Hepatocyte (in vitro differentiated cells): ENCODE measurements around the gene RAP1GAP2. TPM values are rescaled to one million over a fixed set of nuclear protein-coding genes. Genes with fewer than 3 reads are reported as not detected.
A peak's percentile ranks its signal among the peaks of the same experiment; 100 is the strongest.

Source experiments
- DNase-seq: peaks from one replicate; pipeline ENCODE4 v3.0.0-alpha.2; 2016; ENCODE audit warnings: low spot score
- H2AFZ ChIP-seq: fragments of 200-600 bp; sonication (generic); 2 replicates; pipeline ENCODE4 v1.6.0; 2016; ENCODE audit warnings: antibody characterized with exemption, mild to moderate bottlenecking
- H3K27ac ChIP-seq: fragments of 200-600 bp; sonication (generic); 2 replicates; pipeline ENCODE4 v1.5.1; 2016; ENCODE audit warnings: mild to moderate bottlenecking
- H3K27me3 ChIP-seq: fragments of 200-600 bp; sonication (generic); 2 replicates; pipeline ENCODE4 v1.6.1; 2016
- H3K36me3 ChIP-seq: fragments of 200-600 bp; sonication (generic); replicated peaks from 2 replicates; pipeline ENCODE4 v1.5.1; 2016; ENCODE audit warnings: low read depth; ENCODE audit not compliant: insufficient read depth
- H3K4me1 ChIP-seq: fragments of 200-600 bp; sonication (generic); 2 replicates; pipeline ENCODE4 v1.5.1; 2016; ENCODE audit warnings: mild to moderate bottlenecking, moderate library complexity; ENCODE audit not compliant: insufficient read depth
- H3K4me2 ChIP-seq: fragments of 200-600 bp; sonication (generic); 2 replicates; pipeline ENCODE4 v1.6.0; 2016
- H3K4me3 ChIP-seq: fragments of 200-600 bp; sonication (generic); 2 replicates; pipeline ENCODE4 v1.5.1; 2016; ENCODE audit warnings: mild to moderate bottlenecking
- H3K79me2 ChIP-seq: fragments of 200-600 bp; sonication (generic); 2 replicates; pipeline ENCODE4 v1.6.0; 2017; ENCODE audit warnings: mild to moderate bottlenecking
- H3K9me2 ChIP-seq: fragments of 200-600 bp; sonication (generic); replicated peaks from 2 replicates; pipeline ENCODE4 v1.6.0; 2017; ENCODE audit warnings: mild to moderate bottlenecking; ENCODE audit not compliant: insufficient read depth
- H3K9me3 ChIP-seq: fragments of 200-600 bp; sonication (generic); 2 replicates; pipeline ENCODE4 v1.5.1; 2016; ENCODE audit warnings: low read depth, mild to moderate bottlenecking
- H4K20me1 ChIP-seq: fragments of 200-600 bp; sonication (generic); 2 replicates; pipeline ENCODE4 v1.6.0; 2016; ENCODE audit warnings: mild to moderate bottlenecking; ENCODE audit not compliant: insufficient read depth, poor library complexity, severe bottlenecking
- CTCF ChIP-seq: fragments of 200-600 bp; sonication (generic); IDR thresholded peaks from 2 replicates; pipeline ENCODE4 v1.5.1; 2016; ENCODE audit warnings: antibody characterized with exemption, mild to moderate bottlenecking; ENCODE audit not compliant: poor library complexity
- EZH2 ChIP-seq: fragments of 200-600 bp; sonication (generic); IDR thresholded peaks from 2 replicates; pipeline ENCODE4 v1.6.1; 2016; ENCODE audit warnings: antibody characterized with exemption, mild to moderate bottlenecking, borderline replicate concordance
- EZH2phosphoT487 ChIP-seq: fragments of 200-600 bp; sonication (generic); IDR thresholded peaks from one replicate; pipeline ENCODE4 v1.6.1; 2018; ENCODE audit warnings: antibody characterized with exemption, mild to moderate bottlenecking, low read depth, moderate library complexity; ENCODE audit not compliant: unreplicated experiment, severe bottlenecking
- WGBS: methylation state at CpG from one replicate; pipeline ENCODE4 v1.1.6; 2016; ENCODE audit warnings: low lambda C conversion rate; ENCODE audit errors: missing lambda C conversion rate; 5-methylcytosine and 5-hydroxymethylcytosine counted together
- polyA plus RNA-seq: library from polyadenylated mRNA; unstranded; fragments of >200 nt; fragmentation: Nextera tagmentation; extraction: Ambion mirVana; gene quantifications from 2 replicates; pipeline ENCODE4 v1.2.1, GENCODE V29; 2016
- total RNA-seq: library from RNA; depleted of rRNA; stranded (reverse); fragments of >200 nt; gene quantifications from 2 replicates; pipeline ENCODE4 v1.2.3, GENCODE V29; 2014

The RAP1GAP2 gene
- total and polyA plus RNA-seq, 2 experiments from 2014 or later, result 3.0 to 10.0 TPM

GRCh38 chr17:2965621-2966595 lies 169.7 kb downstream of the RAP1GAP2 start:
- no peak overlapping the region for H3K4me2 ChIP-seq
- H3K79me2 ChIP-seq, result no peaks in the 10 kb centered on the region
- peaks cover 21% of the 10 kb centered on the region for H3K4me1 ChIP-seq
- no peak overlapping the region for H2AFZ ChIP-seq
- peak; percentile 56 for DNase-seq
- H3K27me3 ChIP-seq, result no peaks in the 10 kb centered on the region
- H3K27ac ChIP-seq, result peak overlapping the region; percentile 44
- H3K36me3 ChIP-seq, result no peaks in the 10 kb centered on the region
- no peaks in the 10 kb centered on the region for H4K20me1 ChIP-seq
- H3K4me3 ChIP-seq, result no peak overlapping the region
- TF ChIP-seq EZH2, result no peak
- TF ChIP-seq EZH2phosphoT487, result no peak
- no peaks in the 10 kb centered on the region for H3K9me2 ChIP-seq
- 74% methylated on average over 14 of the region's 14 CpGs for WGBS
- no peaks in the 10 kb centered on the region for H3K9me3 ChIP-seq

GRCh38 chr17:2967515-2967914 lies 171.3 kb downstream of the RAP1GAP2 start:
- Histone ChIP-seq H3K27ac (peak overlapping the region; percentile 39), H3K79me2 (no peaks in the 10 kb centered on the region), H3K27me3 (no peaks in the 10 kb centered on the region), H3K36me3 (no peaks in the 10 kb centered on the region), H3K4me2 (no peak overlapping the region), H4K20me1 (no peaks in the 10 kb centered on the region), H3K4me1 (peaks cover 15% of the 10 kb centered on the region), H3K4me3 (no peak overlapping the region), H3K9me2 (no peaks in the 10 kb centered on the region), H2AFZ (no peak overlapping the region), H3K9me3 (no peaks in the 10 kb centered on the region)
- no peak for DNase-seq
- TF ChIP-seq EZH2phosphoT487, result no peak
- no peak for TF ChIP-seq EZH2
- TF ChIP-seq CTCF, result no peak
- 63% methylated on average over 6 of the region's 6 CpGs for WGBS

GRCh38 chr17:2971851-2972250 lies 175.6 kb downstream of the RAP1GAP2 start:
- TF ChIP-seq EZH2phosphoT487 (no peak), EZH2 (no peak), CTCF (no peak)
- H3K4me3 ChIP-seq, result no peak overlapping the region
- H3K36me3 ChIP-seq, result no peaks in the 10 kb centered on the region
- no peaks in the 10 kb centered on the region for H3K9me3 ChIP-seq
- no peaks in the 10 kb centered on the region for H4K20me1 ChIP-seq
- DNase-seq, result no peak
- no peaks in the 10 kb centered on the region for H3K27me3 ChIP-seq
- H3K9me2 ChIP-seq, result no peaks in the 10 kb centered on the region
- WGBS, result 64% methylated on average over 2 of the region's 2 CpGs
- H3K4me1 ChIP-seq, result no peaks in the 10 kb centered on the region
- no peak overlapping the region for H3K27ac ChIP-seq
- no peaks in the 10 kb centered on the region for H3K79me2 ChIP-seq
- H3K4me2 ChIP-seq, result no peak overlapping the region
- no peak overlapping the region for H2AFZ ChIP-seq

GRCh38 chr17:2972749-2973148 lies 176.5 kb downstream of the RAP1GAP2 start:
- Histone ChIP-seq H3K4me3 (no peak overlapping the region), H3K9me2 (no peaks in the 10 kb centered on the region), H4K20me1 (no peaks in the 10 kb centered on the region), H3K27me3 (no peaks in the 10 kb centered on the region), H3K79me2 (no peaks in the 10 kb centered on the region), H3K4me2 (no peak overlapping the region), H3K27ac (no peak overlapping the region), H2AFZ (no peak overlapping the region), H3K9me3 (no peaks in the 10 kb centered on the region), H3K4me1 (no peaks in the 10 kb centered on the region), H3K36me3 (no peaks in the 10 kb centered on the region)
- DNase-seq, result no peak
- 76% methylated on average over 4 of the region's 4 CpGs for WGBS
- TF ChIP-seq EZH2phosphoT487, result no peak
